Thymus (tissue), 11 donors: ENCODE results near the gene RFC3. TPM values are rescaled to one million over a fixed set of nuclear protein-coding genes. Genes with fewer than 3 reads are reported as not detected.

Experiments
- DNase-seq, 9 donors: peaks; one replicate each; pipeline ENCODE4 v3.0.0-alpha.2; 2013; ENCODE audit warnings: low spot score in 9 of 9, low read depth in 6 of 9, missing footprints in 1 of 9
- H3K27ac ChIP-seq, 2 donors: one replicate each; pipeline ENCODE4 v1.5.1; 2013; ENCODE audit warnings: control low read depth in 1 of 2, low read depth in 1 of 2, low read length in 1 of 2, mild to moderate bottlenecking in 1 of 2, moderate library complexity in 1 of 2
- H3K27me3 ChIP-seq, 2 donors: one replicate each; pipeline ENCODE4 v1.5.1; 2013; ENCODE audit warnings: low read length in 1 of 2; ENCODE audit not compliant: control insufficient read depth in 2 of 2, insufficient read depth in 1 of 2
- H3K36me3 ChIP-seq, 2 donors: one replicate each; pipeline ENCODE4 v1.5.1; 2013; ENCODE audit warnings: low read length in 1 of 2, mild to moderate bottlenecking in 1 of 2, moderate library complexity in 1 of 2; ENCODE audit not compliant: control insufficient read depth in 2 of 2, insufficient read depth in 2 of 2
- H3K4me1 ChIP-seq, 2 donors: one replicate each; pipeline ENCODE4 v1.5.1; 2013; ENCODE audit warnings: low read length in 2 of 2; ENCODE audit not compliant: control insufficient read depth in 2 of 2, insufficient read depth in 2 of 2
- H3K4me3 ChIP-seq, 2 donors: one replicate each; pipeline ENCODE4 v1.5.1; 2013; ENCODE audit warnings: low read length in 2 of 2, control low read depth in 1 of 2, mild to moderate bottlenecking in 1 of 2
- H3K9me3 ChIP-seq, 2 donors: one replicate each; pipeline ENCODE4 v1.5.1; 2013; ENCODE audit warnings: low read length in 1 of 2, mild to moderate bottlenecking in 1 of 2; ENCODE audit not compliant: control insufficient read depth in 2 of 2, insufficient read depth in 1 of 2
- WGBS: extraction: QIAGEN DNeasy Blood & Tissue Kit; methylation state at CpG from one replicate; pipeline ENCODE4 v1.1.7; 2013; 5-methylcytosine and 5-hydroxymethylcytosine counted together
- polyA plus RNA-seq: library from polyadenylated mRNA; stranded (reverse); fragments of 200-250 nt; gene quantifications from one replicate; pipeline ENCODE4 v1.2.3, GENCODE V29; 2013
- total RNA-seq: library from RNA; stranded (reverse); fragments of 120-200 nt; gene quantifications from one replicate; pipeline ENCODE4 v1.2.4, GENCODE V29; 2013
- donor health status: healthy.

RFC3 gene
- total and polyA plus RNA-seq, 2 donors, result 8.1 to 24.3 TPM

DNA sequence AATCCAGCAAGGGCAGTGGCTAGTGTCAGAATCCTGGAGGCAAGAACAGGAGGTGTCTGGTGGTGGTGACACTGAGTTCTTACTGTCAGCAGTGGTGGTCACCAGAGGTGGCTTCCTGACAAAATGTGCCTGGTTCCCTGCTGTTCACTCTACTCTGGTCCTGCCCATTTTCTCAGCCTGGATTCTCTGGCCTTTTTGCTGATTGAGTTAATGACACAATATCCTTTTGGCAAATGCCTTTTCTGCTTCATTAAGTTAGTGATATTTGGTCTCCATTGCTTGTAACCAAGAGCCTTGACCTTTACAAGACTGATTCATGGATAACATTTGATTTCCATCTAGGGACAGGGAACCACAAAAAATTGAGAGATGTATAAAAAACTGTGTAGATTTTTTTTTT lies 51.1 kb downstream of the RFC3 start:
- H3K27me3 ChIP-seq, result no peaks in the 10 kb centered on the region
- no peak for DNase-seq
- no peaks in the 10 kb centered on the region for H3K36me3 ChIP-seq
- no peaks in the 10 kb centered on the region for H3K9me3 ChIP-seq
- H3K27ac ChIP-seq, result no peak overlapping the region
- H3K4me3 ChIP-seq, result no peak overlapping the region
- no peaks in the 10 kb centered on the region for H3K4me1 ChIP-seq

DNA sequence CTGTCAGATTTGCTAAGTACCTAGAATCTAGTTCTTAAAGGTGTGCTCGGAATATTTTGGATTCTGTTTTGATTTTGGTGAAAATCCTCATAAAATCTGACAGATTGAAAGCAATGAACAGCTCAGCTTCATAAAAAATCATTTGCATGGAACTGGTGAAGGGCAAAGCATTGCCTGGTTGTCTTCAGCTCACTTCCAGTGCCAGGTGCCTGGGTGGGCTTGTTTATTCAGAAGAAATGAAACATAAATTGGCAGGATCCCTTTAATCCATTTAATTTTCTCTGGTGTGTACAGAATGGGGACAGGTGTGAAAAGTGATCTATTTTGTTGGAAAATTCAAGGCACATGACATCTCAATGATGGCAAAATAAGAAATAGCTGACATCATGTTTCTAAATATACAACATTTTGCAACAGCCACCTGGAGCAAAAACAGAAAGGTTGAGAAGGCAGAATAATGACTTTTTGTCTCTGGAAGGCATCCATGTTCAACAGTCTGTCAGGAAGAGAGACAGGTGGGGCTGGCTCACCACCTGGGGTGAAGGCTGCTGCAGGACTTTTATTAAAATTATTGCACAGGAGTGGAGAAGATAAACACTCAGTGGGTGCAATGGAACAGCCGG lies 52.2 kb downstream of the RFC3 start:
- H3K4me3 ChIP-seq, result no peak overlapping the region
- peak overlapping the region in 1 of 2 donors; percentile 9 for H3K27ac ChIP-seq
- H3K36me3 ChIP-seq, result no peaks in the 10 kb centered on the region
- H3K27me3 ChIP-seq, result no peaks in the 10 kb centered on the region
- no peaks in the 10 kb centered on the region for H3K4me1 ChIP-seq
- no peak for DNase-seq
- no peaks in the 10 kb centered on the region for H3K9me3 ChIP-seq
- 92% methylated on average over 2 of the region's 2 CpGs for WGBS

DNA sequence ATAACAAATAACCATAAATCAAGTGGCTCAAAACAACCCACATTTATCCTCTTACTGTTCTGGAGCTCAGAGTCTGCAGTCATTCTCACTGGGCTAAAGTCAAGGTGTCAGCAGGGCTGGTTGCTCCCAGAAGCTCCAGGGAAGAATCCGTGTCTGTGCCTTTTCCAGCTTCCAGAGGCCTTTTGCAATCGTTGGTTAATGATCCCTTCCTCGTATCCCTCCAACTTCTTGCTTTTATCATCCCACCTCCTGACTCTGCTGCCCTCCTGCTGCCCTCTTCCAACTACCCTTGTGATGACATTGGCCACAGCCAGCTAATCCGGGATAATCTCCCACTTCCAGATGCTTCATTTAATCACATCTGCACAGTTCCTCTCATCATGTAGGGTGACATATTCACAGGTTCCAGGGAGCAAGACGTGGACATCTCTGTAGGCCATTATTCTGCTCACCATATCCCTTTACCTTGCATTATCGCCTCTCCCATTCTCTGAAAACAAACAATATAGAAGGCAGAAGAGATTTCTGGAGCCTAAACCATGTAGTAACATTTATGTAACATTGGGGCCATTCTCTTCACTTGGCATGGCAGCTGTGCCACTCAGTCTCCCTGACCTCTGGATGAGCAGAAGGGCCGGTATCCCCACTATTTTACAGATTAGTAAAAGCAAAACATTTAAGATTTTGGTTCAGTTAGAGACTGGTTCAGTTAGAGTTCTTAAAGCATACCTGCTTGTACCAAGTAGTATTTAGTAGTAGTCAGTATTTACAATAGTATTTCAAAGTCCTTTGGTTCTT lies 53.5 kb downstream of the RFC3 start:
- no peaks in the 10 kb centered on the region for H3K36me3 ChIP-seq
- no peaks in the 10 kb centered on the region for H3K27me3 ChIP-seq
- no peak for DNase-seq
- WGBS, result 90% methylated on average over 7 of the region's 7 CpGs
- H3K27ac ChIP-seq, result no peak overlapping the region
- no peaks in the 10 kb centered on the region for H3K4me1 ChIP-seq
- H3K9me3 ChIP-seq, result no peaks in the 10 kb centered on the region
- H3K4me3 ChIP-seq, result no peak overlapping the region

GRCh38 chr13:33872005-33872351 lies 54.0 kb downstream of the RFC3 start:
- Histone ChIP-seq H3K27ac (no peak overlapping the region), H3K4me3 (no peak overlapping the region), H3K27me3 (no peaks in the 10 kb centered on the region), H3K4me1 (no peaks in the 10 kb centered on the region), H3K9me3 (no peaks in the 10 kb centered on the region), H3K36me3 (no peaks in the 10 kb centered on the region)
- DNase-seq, result no peak
- 95% methylated on average over 6 of the region's 6 CpGs for WGBS

DNA sequence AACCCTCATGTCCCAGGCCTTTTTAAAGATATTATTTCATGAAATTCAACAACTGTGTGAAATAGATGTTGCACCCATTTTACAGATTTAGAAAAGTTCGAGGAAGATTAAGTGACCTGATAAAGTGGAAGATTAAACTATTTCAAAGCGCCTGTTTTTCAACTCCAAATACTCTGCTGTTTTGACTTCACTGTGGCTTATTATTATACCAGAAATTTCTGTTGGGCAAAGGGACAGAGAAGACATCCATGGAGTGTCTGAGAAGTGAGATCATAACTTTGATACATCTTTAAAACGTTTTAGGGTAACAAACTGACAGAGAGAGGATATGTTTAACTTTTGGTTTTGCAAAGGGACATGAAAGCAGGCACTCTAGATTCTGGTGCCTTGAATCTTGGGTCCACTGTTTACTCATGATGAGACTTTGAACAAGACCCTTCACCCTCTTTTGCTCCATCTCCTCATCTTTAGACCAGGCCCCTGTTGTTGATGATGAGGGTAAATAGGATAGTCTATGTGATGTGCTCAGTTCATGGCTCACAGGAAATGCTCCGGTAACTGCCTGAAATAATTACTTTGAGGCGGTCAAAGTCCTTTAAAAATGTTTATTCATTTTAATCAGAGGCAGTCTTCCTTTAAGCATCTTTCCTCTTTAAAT lies 55.4 kb downstream of the RFC3 start:
- DNase-seq, result no peak
- Histone ChIP-seq H3K9me3 (no peaks in the 10 kb centered on the region), H3K36me3 (no peaks in the 10 kb centered on the region), H3K4me1 (no peaks in the 10 kb centered on the region), H3K27ac (no peak overlapping the region), H3K4me3 (no peak overlapping the region), H3K27me3 (no peaks in the 10 kb centered on the region)
- WGBS, result 89% methylated on average over 5 of the region's 5 CpGs

DNA sequence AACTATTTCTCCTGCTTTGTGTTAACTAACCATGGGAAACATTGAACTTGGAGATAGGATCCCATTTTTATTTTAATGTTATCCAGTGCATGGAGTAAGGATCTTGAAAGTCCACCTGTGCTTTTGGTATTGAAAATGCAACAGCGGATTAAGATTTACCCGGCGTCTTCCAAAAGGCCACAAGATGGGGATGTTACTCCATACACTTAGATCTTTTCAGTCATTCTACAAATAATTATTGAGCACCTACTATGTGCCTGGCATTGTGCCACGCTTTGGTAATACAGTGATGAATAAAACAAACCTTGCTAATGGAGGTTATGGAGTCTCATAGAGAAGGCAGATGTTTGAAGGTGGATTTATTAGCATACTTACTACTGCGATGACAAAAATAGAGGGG lies 56.9 kb downstream of the RFC3 start:
- no peaks in the 10 kb centered on the region for H3K4me1 ChIP-seq
- no peaks in the 10 kb centered on the region for H3K27me3 ChIP-seq
- 98% methylated on average over 5 of the region's 5 CpGs for WGBS
- no peaks in the 10 kb centered on the region for H3K9me3 ChIP-seq
- no peak overlapping the region for H3K27ac ChIP-seq
- H3K4me3 ChIP-seq, result no peak overlapping the region
- H3K36me3 ChIP-seq, result no peaks in the 10 kb centered on the region
- DNase-seq, result no peak

- Histone ChIP-seq H3K27ac (no peak overlapping the region), H3K36me3 (no peaks in the 10 kb centered on the region), H3K27me3 (no peaks in the 10 kb centered on the region), H3K9me3 (no peaks in the 10 kb centered on the region), H3K4me3 (no peak overlapping the region), H3K4me1 (no peaks in the 10 kb centered on the region)
- 93% methylated on average over 10 of the region's 10 CpGs for WGBS
- DNase-seq, result no peak
Measured at GRCh38 chr13:33875618-33876401, 57.9 kb downstream of the RFC3 start.

GRCh38 chr13:33876716-33877394 lies 58.9 kb downstream of the RFC3 start:
- Histone ChIP-seq H3K9me3 (no peaks in the 10 kb centered on the region), H3K27me3 (no peaks in the 10 kb centered on the region), H3K4me3 (no peak overlapping the region), H3K36me3 (no peaks in the 10 kb centered on the region), H3K27ac (no peak overlapping the region), H3K4me1 (no peaks in the 10 kb centered on the region)
- 98% methylated on average over 5 of the region's 5 CpGs for WGBS
- no peak for DNase-seq
